Colonic mucosa (tissue), 4 donors: ENCODE data around the gene TAF6. TPM values are rescaled to one million over a fixed set of nuclear protein-coding genes. Genes with fewer than 3 reads are reported as not detected.

Experiments
- DNase-seq: peaks from one replicate; pipeline ENCODE4 v3.0.0-alpha.2; 2020
- H3K27ac ChIP-seq: fragments of 200-600 bp; one replicate; pipeline ENCODE4 v1.8.0; 2021
- H3K27me3 ChIP-seq: fragments of 200-600 bp; one replicate; pipeline ENCODE4 v1.8.0; 2021
- H3K36me3 ChIP-seq: fragments of 200-600 bp; one replicate; pipeline ENCODE4 v1.8.0; 2021
- H3K4me1 ChIP-seq: fragments of 200-600 bp; one replicate; pipeline ENCODE4 v1.8.0; 2021; ENCODE audit warnings: mild to moderate bottlenecking
- H3K4me3 ChIP-seq: fragments of 200-600 bp; one replicate; pipeline ENCODE4 v1.8.0; 2021
- H3K9ac ChIP-seq, 2 donors: one replicate each; pipeline ENCODE4 v1.7.0; 2013; ENCODE audit warnings: control low read depth in 2 of 2, low read depth in 2 of 2, low read length in 2 of 2
- H3K9me3 ChIP-seq: fragments of 200-600 bp; one replicate; pipeline ENCODE4 v1.8.0; 2021
- CTCF ChIP-seq: fragments of 200-600 bp; IDR thresholded peaks from one replicate; pipeline ENCODE4 v1.8.0; 2022; ENCODE audit warnings: antibody characterized with exemption, mild to moderate bottlenecking
- intact Hi-C: fragments of 100-400 bp; cut with DNase I; formaldehyde crosslinking; loops from one replicate; pipeline ENCODE4 v1.14.1; 2022
- total RNA-seq, 2 donors: library from RNA; stranded (reverse); fragmentation: NEBNext Ultra II Directional in 1 of 2; extraction: Animal tissue kit (Norgen Biotek cat#: 25700) in 1 of 2; gene quantifications; one replicate each; pipeline ENCODE4 v1.2.1, GENCODE V29; 2021
- donor health status: healthy.
- donor health status: DM: no; HTN: no; CAD: no.
- donor health status: DM: no; HTN: no; CAD: no.

The TAF6 gene
- total RNA-seq, 2 donors from 2014 or later = 28.7 to 67.3 TPM

- H3K9ac ChIP-seq = peak overlapping the region in 1 of 2 donors; percentile 76
- H3K27ac ChIP-seq = peak overlapping the region; percentile 86
- H3K36me3 ChIP-seq = no peaks in the 10 kb centered on the region
- intact Hi-C loops = no loop called here
- DNase-seq = no peak
- no peaks in the 10 kb centered on the region for H3K27me3 ChIP-seq
- H3K9me3 ChIP-seq = no peaks in the 10 kb centered on the region
- peak overlapping the region; percentile 84 for H3K4me3 ChIP-seq
- H3K4me1 ChIP-seq = peaks cover 37% of the 10 kb centered on the region
- no peak for TF ChIP-seq CTCF
Observed at GRCh38 chr7:100157069-100157333, 37.8 kb upstream of the TAF6 start.

GRCh38 chr7:100156331-100157068, 37.3 kb upstream of the TAF6 start:
- intact Hi-C loops = no loop called here
- no peak for TF ChIP-seq CTCF
- no peaks in the 10 kb centered on the region for H3K27me3 ChIP-seq
- DNase-seq = no peak
- peak overlapping the region in 1 of 2 donors; percentile 76 for H3K9ac ChIP-seq
- no peaks in the 10 kb centered on the region for H3K36me3 ChIP-seq
- no peaks in the 10 kb centered on the region for H3K9me3 ChIP-seq
- peaks cover 37% of the 10 kb centered on the region for H3K4me1 ChIP-seq
- H3K4me3 ChIP-seq = peak overlapping the region; percentile 84
- H3K27ac ChIP-seq = peak overlapping the region; percentile 86

GRCh38 chr7:100155553-100156317, 36.6 kb upstream of the TAF6 start:
- Histone ChIP-seq H3K27ac (peak overlapping the region; percentile 75), H3K27me3 (no peaks in the 10 kb centered on the region), H3K9me3 (no peaks in the 10 kb centered on the region), H3K36me3 (no peaks in the 10 kb centered on the region), H3K4me3 (no peak overlapping the region), H3K4me1 (peaks cover 37% of the 10 kb centered on the region), H3K9ac (peak overlapping the region in 1 of 2 donors; percentile 35)
- DNase-seq = no peak
- intact Hi-C loops = no loop called here
- no peak for TF ChIP-seq CTCF

- no peaks in the 10 kb centered on the region for H3K9me3 ChIP-seq
- no peaks in the 10 kb centered on the region for H3K27me3 ChIP-seq
- H3K27ac ChIP-seq = peak overlapping the region; percentile 75
- peak overlapping the region; percentile 35 to 37 for H3K9ac ChIP-seq
- H3K36me3 ChIP-seq = no peaks in the 10 kb centered on the region
- DNase-seq = peak; percentile 79
- no peak for TF ChIP-seq CTCF
- H3K4me3 ChIP-seq = no peak overlapping the region
- intact Hi-C loops = no loop called here
- H3K4me1 ChIP-seq = peaks cover 37% of the 10 kb centered on the region
Observed at GRCh38 chr7:100154651-100155491, 35.7 kb upstream of the TAF6 start.
